Type B pancreatic cell (in vitro differentiated cells): ENCODE results near the gene TYMS. TPM values are rescaled to one million over a fixed set of nuclear protein-coding genes. Genes with fewer than 3 reads are reported as not detected.

Experiments used
- DNase-seq: peaks from one replicate; pipeline ENCODE4 v3.0.0; 2021; ENCODE audit warnings: mixed read lengths; ENCODE audit not compliant: unreplicated experiment; ENCODE audit errors: extremely low spot score
- H3K27ac Mint-ChIP-seq: 2 replicates; pipeline ENCODE4 v1.8.0; 2021; ENCODE audit warnings: mild to moderate bottlenecking, mixed read lengths
- H3K27me3 Mint-ChIP-seq: 2 replicates; pipeline ENCODE4 v1.8.0; 2021; ENCODE audit warnings: mixed read lengths
- H3K36me3 Mint-ChIP-seq: 2 replicates; pipeline ENCODE4 v1.8.0; 2021; ENCODE audit warnings: mixed read lengths
- H3K4me1 Mint-ChIP-seq: one replicate; pipeline ENCODE4 v1.8.0; 2021; ENCODE audit warnings: mixed read lengths; ENCODE audit not compliant: unreplicated experiment
- H3K4me3 Mint-ChIP-seq: 2 replicates; pipeline ENCODE4 v1.8.0; 2021; ENCODE audit warnings: mild to moderate bottlenecking, mixed read lengths
- H3K9me3 Mint-ChIP-seq: 2 replicates; pipeline ENCODE4 v1.8.0; 2021; ENCODE audit warnings: mixed read lengths
- CTCF ChIP-seq: fragments of 200-600 bp; sonication (generic); conservative IDR thresholded peaks from 2 replicates; pipeline ENCODE4 v1.5.0; 2021; ENCODE audit warnings: antibody characterized with exemption, mild to moderate bottlenecking
- total RNA-seq: library from RNA; stranded (reverse); gene quantifications from 2 replicates; pipeline ENCODE4 v1.2.1, GENCODE V29; 2021; ENCODE audit warnings: low replicate concordance

TYMS gene
- total RNA-seq, 1 donor from 2014 or later: 143 TPM

- H3K36me3 Mint-ChIP-seq: peaks cover 32% of the 10 kb centered on the region
- DNase-seq: no peak
- H3K9me3 Mint-ChIP-seq: no peaks in the 10 kb centered on the region
- no peaks in the 10 kb centered on the region for H3K27me3 Mint-ChIP-seq
- no peak overlapping the region for H3K27ac Mint-ChIP-seq
- no peaks in the 10 kb centered on the region for H3K4me1 Mint-ChIP-seq
- TF ChIP-seq CTCF: no peak
- H3K4me3 Mint-ChIP-seq: no peak overlapping the region
Measured at GRCh38 chr18:673769-674168, 16.3 kb downstream of the TYMS start.

- H3K4me1 Mint-ChIP-seq: no peaks in the 10 kb centered on the region
- no peak for DNase-seq
- no peak overlapping the region for H3K4me3 Mint-ChIP-seq
- H3K9me3 Mint-ChIP-seq: no peaks in the 10 kb centered on the region
- no peak overlapping the region for H3K27ac Mint-ChIP-seq
- H3K27me3 Mint-ChIP-seq: no peaks in the 10 kb centered on the region
- no peak for TF ChIP-seq CTCF
- peaks cover 30% of the 10 kb centered on the region for H3K36me3 Mint-ChIP-seq
Measured at GRCh38 chr18:675307-675706, 17.9 kb downstream of the TYMS start.

- Mint-ChIP-seq H3K27me3 (no peaks in the 10 kb centered on the region), H3K4me1 (no peaks in the 10 kb centered on the region), H3K27ac (no peak overlapping the region), H3K4me3 (no peak overlapping the region), H3K9me3 (no peaks in the 10 kb centered on the region), H3K36me3 (peaks cover 27% of the 10 kb centered on the region)
- DNase-seq: peak; percentile 22
- no peak for TF ChIP-seq CTCF
Measured at GRCh38 chr18:676069-676468, 18.6 kb downstream of the TYMS start.

- Mint-ChIP-seq H3K36me3 (peaks cover 31% of the 10 kb centered on the region), H3K4me1 (no peaks in the 10 kb centered on the region), H3K27me3 (no peaks in the 10 kb centered on the region), H3K27ac (no peak overlapping the region), H3K4me3 (no peak overlapping the region), H3K9me3 (no peaks in the 10 kb centered on the region)
- DNase-seq: no peak
- no peak for TF ChIP-seq CTCF
Measured at GRCh38 chr18:676736-677135, 19.3 kb downstream of the TYMS start.

- Mint-ChIP-seq H3K27me3 (no peaks in the 10 kb centered on the region), H3K4me1 (no peaks in the 10 kb centered on the region), H3K9me3 (no peaks in the 10 kb centered on the region), H3K27ac (no peak overlapping the region), H3K36me3 (peaks cover 34% of the 10 kb centered on the region), H3K4me3 (no peak overlapping the region)
- peak; percentile 15 for DNase-seq
- no peak for TF ChIP-seq CTCF
Measured at GRCh38 chr18:677145-677544, 19.7 kb downstream of the TYMS start.

- Mint-ChIP-seq H3K27me3 (no peaks in the 10 kb centered on the region), H3K4me1 (no peaks in the 10 kb centered on the region), H3K36me3 (peaks cover 30% of the 10 kb centered on the region), H3K27ac (no peak overlapping the region), H3K9me3 (no peaks in the 10 kb centered on the region), H3K4me3 (no peak overlapping the region)
- TF ChIP-seq CTCF: no peak
- no peak for DNase-seq
Measured at GRCh38 chr18:677951-678381, 20.5 kb downstream of the TYMS start.
